NCI-H69 (cell line): ENCODE results near the gene DIRAS3.
"Not testable (repeated sequence)": the region's sequence is repeated elsewhere in the genome, so short reads cannot be mapped to it uniquely, and the experiment has no call there.

ENCODE experiments used
- DNase-seq: peaks from one replicate; lab custom pipeline; 2025; lab: John Stamatoyannopoulos, UW

The DIRAS3 gene

GRCh38 chr1:68049941-68050878, at the start of gene DIRAS3:
Gene DIRAS3, minus strand, starts transcription at chr1:68050627. Its CDS starts 3,330 bp downstream, at chr1:68047297.
- no peak for DNase-seq

- no peak for DNase-seq
These were observed 43.3 kb upstream of the DIRAS3 start for GRCh38 chr1:68093737-68094136.

GRCh38 chr1:68087184-68087583, 36.8 kb upstream of the DIRAS3 start:
- DNase-seq, result no peak

- no peak for DNase-seq
These were observed 35.3 kb upstream of the DIRAS3 start for GRCh38 chr1:68085752-68086151.

GRCh38 chr1:68083686-68084085, 33.3 kb upstream of the DIRAS3 start:
- DNase-seq, result no peak

- DNase-seq, result no peak
These were observed 31.4 kb upstream of the DIRAS3 start for GRCh38 chr1:68081775-68082283.

- no peak for DNase-seq
These were observed 28.2 kb upstream of the DIRAS3 start for GRCh38 chr1:68078647-68079046.

- DNase-seq, result no peak
These were observed 24.0 kb upstream of the DIRAS3 start for GRCh38 chr1:68074472-68074871.

- no peak for DNase-seq
These were observed 15.3 kb upstream of the DIRAS3 start for GRCh38 chr1:68065766-68066165.

GRCh38 chr1:68058053-68058452, 7.6 kb upstream of the DIRAS3 start:
- not testable (repeated sequence) for DNase-seq

- no peak for DNase-seq
These were observed 7.1 kb upstream of the DIRAS3 start for GRCh38 chr1:68057564-68057963.

- DNase-seq, result no peak
These were observed 6.6 kb upstream of the DIRAS3 start for GRCh38 chr1:68057050-68057449.

GRCh38 chr1:68051475-68051874, 1.0 kb upstream of the DIRAS3 start:
- DNase-seq, result no peak

GRCh38 chr1:68047659-68048026, 2.8 kb downstream of the DIRAS3 start:
- no peak for DNase-seq

- DNase-seq, result no peak
These were observed 3.4 kb downstream of the DIRAS3 start for GRCh38 chr1:68046885-68047658.

GRCh38 chr1:68046423-68046822, 4.0 kb downstream of the DIRAS3 start:
- DNase-seq, result no peak

- DNase-seq, result no peak
These were observed 4.8 kb downstream of the DIRAS3 start for GRCh38 chr1:68045511-68046180.

- DNase-seq, result no peak
These were observed 6.9 kb downstream of the DIRAS3 start for GRCh38 chr1:68043443-68044090.

- no peak for DNase-seq
These were observed 13.5 kb downstream of the DIRAS3 start for GRCh38 chr1:68036946-68037345.

GRCh38 chr1:68029444-68029843, 21.0 kb downstream of the DIRAS3 start:
- DNase-seq, result no peak

- no peak for DNase-seq
These were observed 21.9 kb downstream of the DIRAS3 start for GRCh38 chr1:68028566-68028965.
